SK-MEL-5 (cell line): ENCODE results near the gene SPECC1. TPM values are rescaled to one million over a fixed set of nuclear protein-coding genes. Genes with fewer than 3 reads are reported as not detected.
"Not testable (repeated sequence)": the region's sequence is repeated elsewhere in the genome, so short reads cannot be mapped to it uniquely, and the experiment has no call there.

Source experiments
- DNase-seq: peaks from one replicate; pipeline ENCODE4 v3.0.0-alpha.2; 2016; ENCODE audit warnings: low read depth, low spot score
- in situ Hi-C: cut with HindIII; loops from 2 replicates; pipeline ENCODE4 v1.10.0; 2016; ENCODE audit warnings: low sequenced_read_pairs, high pct_unique_total_duplicates, low pct_unique_long_range_greater_than_20kb
- total RNA-seq: library from RNA; depleted of rRNA; stranded (reverse); fragments of >200 nt; shearing (Covaris generic); gene quantifications from 2 replicates; pipeline ENCODE4 v1.2.3, GENCODE V29; 2014

SPECC1 gene
- total RNA-seq, 1 experiment from 2014 or later, result 9.6 TPM

DNA sequence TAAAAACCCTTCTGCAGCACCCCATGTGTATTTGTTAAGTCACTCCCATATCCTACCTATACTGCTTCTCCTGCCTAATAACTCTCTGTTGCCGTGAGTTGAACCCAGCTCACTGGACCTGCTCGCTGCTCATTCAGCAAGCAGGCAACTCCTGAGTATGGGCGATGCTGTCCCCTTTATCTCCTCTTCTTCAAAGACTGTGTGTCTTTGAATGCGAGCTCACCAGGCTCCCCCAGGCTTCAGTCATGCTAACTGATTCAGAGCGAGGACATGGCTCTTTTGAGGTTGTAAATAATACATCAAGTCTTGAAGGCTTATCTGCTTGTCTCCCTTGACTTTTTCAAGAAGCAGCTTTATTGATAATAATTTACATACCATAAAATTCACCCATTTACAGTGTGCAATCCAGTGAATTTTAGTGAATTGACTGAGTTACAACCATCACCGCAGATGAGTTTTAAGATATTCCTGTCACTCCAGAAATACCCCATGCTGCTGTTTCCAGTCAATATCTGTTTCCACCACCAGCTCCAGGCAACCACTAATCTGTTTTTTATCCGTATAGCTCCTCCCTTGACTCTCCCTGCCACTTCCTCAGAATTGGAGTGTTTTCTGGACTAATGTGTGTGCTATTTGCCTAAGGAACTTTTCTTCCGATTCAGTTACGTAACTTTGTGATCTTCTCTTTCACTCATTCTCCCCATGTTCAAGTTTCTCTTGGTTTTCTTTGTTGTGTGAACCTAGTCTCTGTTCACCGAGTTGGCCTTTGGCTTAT, 132.2 kb downstream of the SPECC1 start:
- in situ Hi-C loops, result no loop called here
- no peak for DNase-seq

DNA sequence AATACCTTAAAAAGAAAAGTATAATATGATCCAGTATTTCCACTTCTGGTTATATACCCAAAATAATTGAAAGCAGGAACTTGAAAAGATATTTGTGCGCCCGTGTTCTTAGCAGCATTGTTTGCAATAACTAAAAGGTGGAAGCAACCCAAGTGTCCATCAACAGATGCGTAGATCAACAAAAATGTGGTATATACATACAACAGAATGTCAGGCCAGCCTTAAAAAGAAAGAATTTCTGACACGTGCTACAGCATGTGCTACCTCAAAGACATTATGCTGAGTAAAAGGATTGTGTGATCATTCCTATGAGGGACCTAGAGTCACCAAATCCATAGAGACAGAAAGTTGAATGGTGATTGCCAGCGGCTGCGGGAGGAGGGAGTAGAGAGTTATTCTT, 133.1 kb downstream of the SPECC1 start:
- no peak for DNase-seq
- in situ Hi-C loops, result no loop called here

DNA sequence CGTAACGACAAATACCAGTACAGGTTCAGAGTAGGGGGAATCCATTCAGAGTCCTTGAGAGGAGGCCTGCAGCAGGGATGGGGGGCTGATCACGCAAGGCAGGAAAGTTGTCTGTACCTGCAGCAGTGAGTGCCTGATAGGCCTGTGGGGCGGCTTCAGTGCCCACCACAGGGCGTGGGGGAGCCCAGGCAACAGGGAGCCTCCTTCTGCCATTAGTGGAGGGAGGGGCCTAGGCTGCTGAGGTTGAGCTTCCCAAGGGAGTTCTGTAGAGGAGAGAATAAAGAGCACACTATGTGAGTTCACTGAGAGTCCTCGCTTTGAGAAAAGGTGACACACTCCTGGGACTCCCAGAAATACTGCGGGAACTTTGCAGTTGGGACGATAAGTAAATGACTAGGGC, 134.6 kb downstream of the SPECC1 start:
- DNase-seq, result no peak
- in situ Hi-C loops, result no loop called here

DNA sequence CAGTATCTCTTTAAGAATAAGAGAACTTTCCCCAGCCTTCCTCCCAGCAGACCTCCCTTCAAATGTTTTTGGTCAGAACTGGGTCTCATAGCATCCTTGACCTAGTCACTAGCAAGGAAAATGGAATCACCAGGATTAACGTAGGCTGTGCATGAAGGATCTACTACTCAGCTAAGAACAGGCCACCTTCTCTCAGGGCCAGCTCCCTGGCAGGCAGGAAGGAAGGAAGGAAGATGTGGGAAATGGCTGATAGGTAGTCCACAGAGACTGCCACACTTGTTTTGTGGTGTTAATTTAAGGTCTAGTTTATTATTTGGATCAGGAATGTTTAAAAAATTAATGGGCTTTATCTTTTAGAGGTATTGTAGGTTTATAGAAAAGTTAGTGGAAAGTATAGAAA, 136.4 kb downstream of the SPECC1 start:
- in situ Hi-C loops, result no loop called here
- no peak for DNase-seq

DNA sequence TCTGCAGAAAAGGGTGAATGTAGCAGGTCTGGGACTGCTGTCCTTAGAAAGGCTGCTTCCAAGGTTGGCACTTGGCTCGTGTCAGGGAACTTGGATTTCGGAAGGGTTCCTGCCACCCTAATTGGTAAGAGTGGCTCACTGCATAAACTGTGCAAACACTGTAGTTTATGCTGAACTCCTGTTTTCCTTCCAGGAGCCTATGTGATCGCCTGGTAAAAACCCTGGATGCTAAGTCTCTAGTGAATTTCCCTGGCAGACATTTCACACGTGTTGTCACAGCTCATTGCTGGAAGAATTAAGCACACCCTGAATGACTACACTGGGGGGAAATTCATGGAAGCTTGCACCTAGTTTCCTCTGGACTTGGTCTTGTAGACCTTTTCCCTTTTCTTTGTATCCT, 140.1 kb downstream of the SPECC1 start:
- in situ Hi-C loops, result no loop called here
- DNase-seq, result no peak

DNA sequence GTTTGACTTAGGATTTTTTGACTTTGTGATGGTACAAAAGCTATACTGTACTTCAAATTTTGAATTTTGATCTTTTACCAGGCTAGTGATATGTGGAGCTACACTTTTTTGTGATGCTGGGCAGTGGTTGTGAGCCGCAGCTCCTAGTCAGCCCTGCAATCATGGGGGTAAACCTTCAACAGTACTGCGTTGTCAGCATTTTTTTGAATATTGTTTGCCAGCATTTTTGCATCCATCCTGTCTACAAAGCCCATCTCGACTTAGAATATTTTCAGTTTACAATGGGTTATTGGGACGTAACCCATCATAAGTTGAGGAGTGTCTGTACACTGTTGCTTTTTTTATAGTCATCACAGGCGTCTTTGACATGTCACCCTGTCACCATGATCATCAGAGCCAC, 142.0 kb downstream of the SPECC1 start:
- in situ Hi-C loops, result no loop called here
- DNase-seq, result no peak

DNA sequence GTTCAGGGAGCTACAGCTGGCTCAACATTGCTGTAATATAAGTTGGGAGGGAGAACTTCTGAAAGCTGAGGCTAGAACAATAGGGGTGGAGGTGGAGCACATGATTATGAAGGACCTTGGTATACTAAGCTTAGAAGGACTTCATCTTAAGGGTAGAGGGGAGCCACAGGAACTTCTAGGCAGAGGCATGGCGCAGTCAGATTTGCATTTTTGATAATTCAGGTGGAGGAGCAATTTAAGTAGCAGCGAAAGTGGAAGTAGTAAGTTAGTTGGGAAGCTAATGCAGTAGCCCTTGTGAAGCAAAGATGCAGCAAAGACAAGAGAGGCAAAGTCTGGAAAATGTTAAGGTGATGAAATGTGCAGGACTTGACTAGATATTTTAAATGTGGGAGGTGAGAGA, 144.1 kb downstream of the SPECC1 start:
- no peak for DNase-seq
- in situ Hi-C loops, result no loop called here

DNA sequence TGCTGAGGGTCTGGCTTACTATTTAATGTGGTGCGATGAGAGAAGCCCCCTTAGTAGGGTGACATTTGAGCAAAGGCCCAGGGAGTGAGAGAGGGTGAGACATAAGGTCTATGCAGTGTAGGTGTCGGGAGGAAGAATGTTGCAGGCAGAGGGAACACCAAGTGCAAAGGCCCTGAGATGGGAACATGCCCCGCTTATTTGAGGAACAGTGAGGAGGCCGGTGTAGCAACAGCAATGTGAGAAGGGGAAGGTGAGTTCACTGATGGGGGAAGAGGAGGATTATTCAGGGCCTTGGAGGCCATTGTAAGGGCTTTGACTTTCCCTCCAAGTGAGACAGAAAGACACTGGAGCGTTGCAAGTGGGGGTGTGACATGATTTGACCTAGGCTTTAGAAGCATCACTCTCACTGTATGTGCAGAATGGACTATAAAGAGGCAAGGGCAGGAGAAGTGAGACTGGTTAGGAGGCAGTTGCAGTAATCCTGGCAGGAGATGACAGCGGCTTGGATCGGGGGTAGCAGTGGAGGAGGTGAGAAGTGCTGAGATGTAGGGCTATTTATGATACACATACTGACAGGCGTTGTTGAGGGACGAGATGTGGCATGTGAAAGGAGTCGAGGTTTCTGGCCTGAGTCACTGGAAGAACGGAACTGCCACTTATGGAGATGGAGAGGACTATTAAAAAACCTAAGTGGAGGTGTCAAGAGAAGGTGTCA, 145.3 kb downstream of the SPECC1 start:
- in situ Hi-C loops, result no loop called here
- DNase-seq, result no peak

DNA sequence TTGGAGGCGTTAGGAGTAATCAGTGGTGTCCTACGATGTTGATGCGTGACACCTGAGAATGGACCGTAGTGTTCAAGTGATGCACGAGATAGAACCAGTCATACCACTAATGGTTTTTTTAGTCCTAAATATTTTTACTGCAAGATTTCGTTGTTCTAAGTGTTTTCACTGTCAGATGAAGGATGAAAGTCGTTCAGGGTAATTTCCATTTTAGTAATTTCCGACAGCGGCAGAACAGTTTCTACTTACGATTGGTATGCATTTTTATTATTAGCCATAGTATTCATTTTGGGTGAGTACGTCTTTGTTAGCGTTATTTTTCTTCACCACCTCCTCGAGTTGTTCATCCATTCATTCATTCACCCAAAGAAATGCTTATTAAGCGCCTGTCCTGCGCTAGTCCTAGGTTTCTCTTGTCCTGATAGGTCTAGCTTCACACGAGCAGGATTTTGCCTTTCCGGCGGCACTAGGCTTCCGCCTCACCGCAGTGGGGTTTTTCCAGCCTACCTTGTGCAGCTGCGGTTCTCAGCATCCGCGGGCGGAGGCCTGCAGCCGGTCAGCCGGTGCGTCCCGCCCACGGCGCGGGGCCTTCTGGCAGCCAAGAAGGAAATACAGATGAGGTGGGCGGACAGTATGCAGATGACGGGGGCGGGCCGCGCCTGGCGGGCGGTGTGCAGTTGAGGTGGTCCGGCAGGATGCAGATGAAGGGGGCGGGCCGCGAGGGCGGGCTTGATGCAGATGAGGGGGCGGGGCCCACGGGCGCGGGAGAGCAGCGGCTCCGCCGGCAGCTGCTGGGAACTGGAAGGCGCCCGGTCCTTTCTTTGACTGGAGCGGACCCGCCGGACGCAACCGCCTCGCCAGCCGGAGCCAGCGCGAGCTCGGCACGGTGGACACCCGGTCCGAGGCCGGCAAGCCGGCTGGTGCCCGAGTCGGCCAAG, 146.4 kb downstream of the SPECC1 start:
- peak; percentile 95 for DNase-seq
- in situ Hi-C loops, result no loop called here

DNA sequence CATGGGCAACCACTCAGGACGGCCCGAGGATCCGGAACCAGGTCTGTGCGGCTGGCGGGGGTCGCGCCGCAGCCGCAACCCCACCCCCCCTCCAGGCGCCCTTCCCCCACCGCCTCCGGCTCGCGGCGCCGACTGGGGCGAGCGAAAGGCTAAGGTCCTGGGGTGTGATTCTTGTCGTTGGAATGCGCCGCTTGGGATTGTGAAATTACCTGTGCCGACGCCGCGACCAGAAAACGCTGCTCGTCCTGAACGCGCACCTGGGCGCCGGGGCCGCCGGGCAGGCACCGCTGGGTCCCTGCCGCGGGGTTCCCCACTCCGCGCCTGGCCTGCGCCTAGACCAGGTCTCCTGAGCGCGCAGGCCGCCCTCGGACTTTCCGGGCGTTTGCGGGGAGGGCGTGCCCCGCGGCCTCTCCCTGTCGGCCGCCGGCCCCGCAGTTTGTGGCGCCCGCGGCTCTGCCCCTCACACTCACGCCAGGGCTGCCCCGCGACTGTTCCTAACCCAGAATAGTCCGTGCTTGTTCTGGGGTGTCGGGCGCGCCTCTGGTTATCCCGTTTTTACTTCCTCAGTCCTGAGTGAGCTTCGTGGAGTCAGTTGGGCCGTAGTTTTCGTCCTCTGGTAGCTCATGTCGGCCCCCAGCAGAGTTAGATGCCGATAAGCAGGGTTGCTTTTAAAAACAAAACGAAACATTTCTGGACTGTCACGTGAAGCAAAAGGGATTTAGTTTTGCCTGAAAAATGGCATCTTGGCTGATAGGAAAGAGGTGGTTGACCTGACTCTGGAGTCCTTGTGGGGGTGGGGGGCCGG, 147.2 kb downstream of the SPECC1 start:
- in situ Hi-C loops, result no loop called here
- no peak for DNase-seq

DNA sequence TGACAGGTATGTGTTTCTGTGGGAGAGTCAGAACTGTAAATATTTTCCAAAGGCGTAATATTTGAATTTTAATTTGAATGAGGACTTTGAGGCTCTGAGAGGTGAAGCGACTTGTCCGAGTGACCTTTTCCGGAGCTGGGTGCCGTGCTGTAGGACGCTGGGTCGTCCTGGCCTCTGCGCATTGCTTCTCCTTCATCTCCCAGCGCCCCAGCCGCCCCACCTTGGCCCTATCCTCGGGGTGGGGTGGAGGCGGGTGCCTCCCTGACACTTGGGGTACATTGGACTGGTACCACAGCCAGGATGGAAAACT, 147.8 kb downstream of the SPECC1 start:
- DNase-seq, result no peak
- in situ Hi-C loops, result no loop called here

DNA sequence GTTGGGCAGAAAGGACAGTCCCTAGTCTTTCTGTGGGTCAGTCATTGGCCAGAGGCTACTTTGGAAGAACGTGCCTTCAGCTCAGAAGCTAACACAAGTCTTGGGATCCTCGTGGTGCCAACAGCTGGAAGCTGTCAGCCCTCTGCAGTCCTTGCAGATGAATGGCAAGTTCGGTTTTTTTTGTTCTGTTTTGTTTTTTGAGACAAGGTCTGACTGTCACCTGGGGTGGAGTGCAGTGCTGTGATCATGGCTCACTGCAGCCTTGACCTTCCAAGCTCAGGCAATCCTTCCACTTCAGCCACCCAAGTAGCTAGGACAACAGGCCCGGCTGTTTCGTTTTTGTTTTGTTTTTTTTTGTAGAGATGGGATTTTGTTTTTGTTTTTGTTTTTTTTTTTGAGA, 149.4 kb downstream of the SPECC1 start:
- in situ Hi-C loops, result no loop called here

DNA sequence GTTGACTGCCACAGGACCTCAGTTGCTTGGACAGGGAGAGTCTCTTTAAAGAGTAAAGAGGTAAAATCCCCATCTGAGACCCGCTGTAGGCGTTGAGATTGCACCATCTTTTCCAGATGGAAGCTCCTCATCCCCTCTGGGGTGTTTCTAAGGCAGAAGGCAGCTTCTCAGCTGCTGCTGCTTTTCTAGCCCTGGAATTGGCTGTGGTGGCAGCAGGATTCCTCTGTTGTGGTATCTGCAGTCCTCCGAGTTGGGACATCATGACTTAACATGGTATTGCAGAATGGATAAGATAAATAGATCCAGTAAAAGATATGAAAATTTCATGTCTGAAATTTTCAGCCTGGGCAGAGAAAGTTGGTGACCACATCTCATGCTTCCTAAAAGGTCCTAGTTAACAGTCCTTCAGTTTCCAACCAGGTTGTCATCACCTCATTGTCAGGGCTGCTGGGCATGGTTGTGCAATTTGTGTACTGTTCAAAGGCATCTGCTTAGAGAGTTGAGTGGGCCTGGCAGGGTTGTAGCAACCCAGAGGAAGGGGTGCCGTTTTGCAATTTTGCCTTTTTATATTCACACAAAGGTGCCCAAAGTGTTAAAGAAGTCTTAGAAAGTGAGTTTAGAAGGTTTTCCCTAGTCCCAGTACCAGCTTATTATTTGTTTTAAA, 150.4 kb downstream of the SPECC1 start:
- in situ Hi-C loops, result no loop called here

More for the DNA sequence above, 149.4 kb downstream of the SPECC1 start:
- no peak for DNase-seq

DNA sequence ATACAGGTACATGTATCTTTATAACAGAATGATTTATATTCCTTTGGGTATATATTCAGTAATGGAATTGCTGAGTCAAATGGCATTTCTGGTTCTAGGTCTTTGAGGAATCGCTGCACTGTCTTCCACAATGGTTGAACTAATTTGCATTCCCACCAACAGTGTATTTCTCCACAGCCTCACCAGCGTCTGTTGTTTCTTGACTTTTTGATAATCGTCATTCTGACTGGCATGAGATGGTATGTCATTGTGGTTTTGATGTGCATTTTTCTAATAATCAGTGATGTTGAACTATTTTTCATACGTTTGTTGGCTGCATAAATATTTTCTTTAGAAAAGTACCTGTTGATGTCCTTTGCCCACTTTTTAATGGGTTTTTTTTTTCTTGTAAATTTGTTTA, 156.4 kb downstream of the SPECC1 start:
- in situ Hi-C loops, result not testable (repeated sequence)

More for the DNA sequence above, 150.4 kb downstream of the SPECC1 start:
- no peak for DNase-seq

DNA sequence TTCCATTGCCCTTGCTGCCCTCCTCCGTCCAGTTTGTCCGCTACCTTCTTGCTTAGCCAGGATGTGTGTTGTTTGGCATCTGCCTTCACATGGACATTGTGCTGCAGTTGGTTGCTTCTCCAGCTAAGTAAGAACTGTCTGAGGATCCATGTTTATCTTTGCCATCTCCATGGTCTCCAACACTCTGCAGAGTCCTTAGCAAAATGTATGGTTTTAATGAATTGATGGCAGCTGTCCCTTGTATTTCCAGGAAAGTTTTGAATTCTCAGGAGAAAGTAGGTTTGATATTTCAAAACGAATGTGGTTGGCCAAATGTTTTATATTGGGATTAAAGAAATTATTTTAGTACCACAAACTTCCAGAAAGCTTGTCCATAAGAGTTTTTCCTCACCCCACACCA, 160.9 kb downstream of the SPECC1 start:
- in situ Hi-C loops, result no loop called here
- DNase-seq, result no peak

More for the DNA sequence above, 156.4 kb downstream of the SPECC1 start:
- DNase-seq, result not testable (repeated sequence)

DNA sequence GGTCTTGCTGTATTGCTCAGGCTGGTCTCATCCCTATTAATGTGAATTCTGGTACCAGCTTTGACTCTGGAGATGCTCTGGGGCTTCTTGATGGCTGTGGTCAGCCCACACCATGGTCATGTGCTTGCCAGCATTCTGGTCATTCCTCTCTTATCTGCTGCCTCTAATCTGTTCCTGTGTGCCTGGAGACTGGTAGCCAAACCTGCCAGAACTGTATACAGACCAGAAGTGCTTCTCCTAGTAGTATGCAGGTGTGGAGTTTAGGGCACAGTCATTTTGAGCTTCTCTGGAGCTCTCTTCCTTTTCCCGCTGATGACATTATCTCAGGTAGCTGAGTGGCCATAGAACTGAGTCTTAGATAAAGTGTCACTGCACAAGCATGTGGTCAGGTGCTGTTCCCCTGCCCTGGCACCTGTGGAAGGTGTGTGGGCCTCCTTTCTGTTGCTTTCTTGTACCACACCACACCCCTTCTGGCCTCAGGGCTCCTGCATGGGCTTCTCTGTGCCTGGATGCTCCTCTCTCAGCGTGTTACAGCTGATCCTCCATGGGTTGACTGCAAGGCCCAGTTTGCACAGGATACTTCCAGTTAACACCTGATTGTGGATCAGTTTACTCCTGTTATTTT, 162.7 kb downstream of the SPECC1 start:
- in situ Hi-C loops, result no loop called here
- no peak for DNase-seq

DNA sequence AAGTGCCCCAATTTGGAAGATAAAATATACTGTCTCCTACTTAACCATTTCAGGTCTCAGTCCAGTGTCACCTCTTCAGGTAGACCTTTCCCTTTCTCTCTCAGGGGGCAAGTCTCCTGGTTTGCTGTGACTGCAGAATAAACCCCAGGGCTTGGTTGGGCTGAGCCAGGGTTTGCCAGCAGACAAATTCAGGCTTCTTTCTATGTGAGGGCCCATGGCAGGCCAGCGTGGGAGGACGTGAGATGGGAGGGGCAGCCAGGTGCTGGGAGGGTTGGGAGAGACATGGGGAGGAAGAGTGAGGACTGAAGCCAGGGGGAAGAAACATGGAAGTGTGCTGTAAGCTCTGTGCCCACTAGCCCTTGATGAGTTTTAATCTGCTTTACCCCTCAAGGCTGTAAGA, 163.2 kb downstream of the SPECC1 start:
- in situ Hi-C loops, result no loop called here
- no peak for DNase-seq
